ENCODE data around the gene USH2A.

USH2A gene, protein sequence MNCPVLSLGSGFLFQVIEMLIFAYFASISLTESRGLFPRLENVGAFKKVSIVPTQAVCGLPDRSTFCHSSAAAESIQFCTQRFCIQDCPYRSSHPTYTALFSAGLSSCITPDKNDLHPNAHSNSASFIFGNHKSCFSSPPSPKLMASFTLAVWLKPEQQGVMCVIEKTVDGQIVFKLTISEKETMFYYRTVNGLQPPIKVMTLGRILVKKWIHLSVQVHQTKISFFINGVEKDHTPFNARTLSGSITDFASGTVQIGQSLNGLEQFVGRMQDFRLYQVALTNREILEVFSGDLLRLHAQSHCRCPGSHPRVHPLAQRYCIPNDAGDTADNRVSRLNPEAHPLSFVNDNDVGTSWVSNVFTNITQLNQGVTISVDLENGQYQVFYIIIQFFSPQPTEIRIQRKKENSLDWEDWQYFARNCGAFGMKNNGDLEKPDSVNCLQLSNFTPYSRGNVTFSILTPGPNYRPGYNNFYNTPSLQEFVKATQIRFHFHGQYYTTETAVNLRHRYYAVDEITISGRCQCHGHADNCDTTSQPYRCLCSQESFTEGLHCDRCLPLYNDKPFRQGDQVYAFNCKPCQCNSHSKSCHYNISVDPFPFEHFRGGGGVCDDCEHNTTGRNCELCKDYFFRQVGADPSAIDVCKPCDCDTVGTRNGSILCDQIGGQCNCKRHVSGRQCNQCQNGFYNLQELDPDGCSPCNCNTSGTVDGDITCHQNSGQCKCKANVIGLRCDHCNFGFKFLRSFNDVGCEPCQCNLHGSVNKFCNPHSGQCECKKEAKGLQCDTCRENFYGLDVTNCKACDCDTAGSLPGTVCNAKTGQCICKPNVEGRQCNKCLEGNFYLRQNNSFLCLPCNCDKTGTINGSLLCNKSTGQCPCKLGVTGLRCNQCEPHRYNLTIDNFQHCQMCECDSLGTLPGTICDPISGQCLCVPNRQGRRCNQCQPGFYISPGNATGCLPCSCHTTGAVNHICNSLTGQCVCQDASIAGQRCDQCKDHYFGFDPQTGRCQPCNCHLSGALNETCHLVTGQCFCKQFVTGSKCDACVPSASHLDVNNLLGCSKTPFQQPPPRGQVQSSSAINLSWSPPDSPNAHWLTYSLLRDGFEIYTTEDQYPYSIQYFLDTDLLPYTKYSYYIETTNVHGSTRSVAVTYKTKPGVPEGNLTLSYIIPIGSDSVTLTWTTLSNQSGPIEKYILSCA (N-terminal part only)

DNA sequence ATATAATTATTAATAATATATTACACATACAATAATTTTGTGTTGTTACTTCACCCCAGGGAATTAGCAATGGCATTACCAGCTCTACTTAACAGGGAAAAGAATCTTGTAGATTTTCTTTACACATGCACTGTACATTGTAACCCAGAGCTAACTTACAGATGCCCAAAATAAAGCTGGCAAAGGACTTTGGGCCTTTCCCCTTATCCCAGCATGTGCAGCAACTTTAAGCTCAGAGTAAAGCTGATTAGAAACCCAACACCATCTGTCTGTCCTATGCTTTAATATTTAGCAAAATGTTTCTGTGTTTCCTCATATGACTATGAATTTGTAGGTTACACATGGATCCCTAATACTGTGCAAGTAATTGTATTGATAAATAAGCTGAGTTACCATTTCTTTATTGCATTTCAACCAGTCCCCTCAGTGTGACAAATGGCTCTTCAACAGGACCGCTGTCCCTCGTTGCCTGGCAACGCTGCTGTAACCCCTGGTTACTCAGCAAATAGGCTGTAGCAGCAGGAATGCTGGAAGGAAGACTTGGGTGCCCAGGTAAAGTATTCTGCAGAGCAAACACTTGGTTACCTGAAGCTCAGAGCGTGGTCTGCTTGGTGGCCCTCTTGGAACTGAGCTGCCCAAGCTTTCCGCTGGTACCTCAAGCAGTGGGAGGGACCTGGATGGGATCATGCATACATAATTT is at the start of gene USH2A:
USH2A (minus strand) TSS at position 628 of the 700 bp plus-strand sequence. CDS start 1,112 bp downstream, outside the sequence.
- DNase-seq (ENCODE audit: low read depth): no peak

DNA sequence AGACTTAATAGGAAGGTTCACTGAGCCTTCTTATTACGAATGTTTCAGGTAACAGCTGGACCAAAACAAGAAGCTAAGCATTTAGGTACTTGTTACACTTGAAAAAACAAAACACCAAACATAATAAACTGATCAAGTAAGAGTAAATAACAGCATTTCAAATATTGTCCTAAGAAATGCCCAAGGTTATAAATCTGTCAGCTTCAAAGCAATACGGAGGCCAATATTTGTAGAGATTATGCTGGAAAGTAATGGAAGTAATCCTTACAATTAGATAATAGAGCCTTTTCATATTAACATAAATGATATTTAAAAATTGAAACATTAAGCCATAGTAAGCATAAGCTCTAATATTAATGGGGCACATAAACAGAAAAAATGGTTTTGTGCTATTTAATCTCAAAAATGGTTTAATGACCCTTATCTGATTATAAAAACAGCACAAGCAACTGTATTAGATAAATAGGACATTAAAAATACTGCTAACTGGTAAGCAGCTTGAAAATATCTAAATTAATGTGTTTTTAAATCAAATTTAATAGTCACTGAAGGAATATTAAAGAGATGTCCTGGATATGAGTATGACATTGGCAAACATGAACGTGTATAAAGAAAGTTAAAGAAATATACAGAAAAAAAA is 43.0 kb upstream of the USH2A start:
- no peak for DNase-seq (ENCODE audit: low read depth)

DNA sequence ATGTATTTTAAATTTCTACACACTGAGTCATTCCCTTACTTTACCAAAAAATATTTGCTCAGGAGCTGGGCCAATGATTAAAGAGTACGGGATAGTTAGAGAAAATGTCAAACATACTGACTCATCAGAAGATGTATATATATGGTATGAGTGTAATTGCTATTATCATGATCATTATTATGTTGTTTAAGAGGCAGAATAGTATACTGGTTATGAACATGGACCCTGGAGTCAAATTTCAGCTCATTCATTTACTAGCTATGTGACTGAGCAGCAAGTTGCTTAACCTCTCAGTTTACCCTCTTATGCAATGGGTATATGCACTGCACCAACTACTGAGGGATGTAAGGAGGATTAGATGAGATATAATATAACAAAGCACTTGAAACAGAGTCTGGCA is 41.2 kb upstream of the USH2A start:
- DNase-seq (ENCODE audit: low read depth): no peak

DNA sequence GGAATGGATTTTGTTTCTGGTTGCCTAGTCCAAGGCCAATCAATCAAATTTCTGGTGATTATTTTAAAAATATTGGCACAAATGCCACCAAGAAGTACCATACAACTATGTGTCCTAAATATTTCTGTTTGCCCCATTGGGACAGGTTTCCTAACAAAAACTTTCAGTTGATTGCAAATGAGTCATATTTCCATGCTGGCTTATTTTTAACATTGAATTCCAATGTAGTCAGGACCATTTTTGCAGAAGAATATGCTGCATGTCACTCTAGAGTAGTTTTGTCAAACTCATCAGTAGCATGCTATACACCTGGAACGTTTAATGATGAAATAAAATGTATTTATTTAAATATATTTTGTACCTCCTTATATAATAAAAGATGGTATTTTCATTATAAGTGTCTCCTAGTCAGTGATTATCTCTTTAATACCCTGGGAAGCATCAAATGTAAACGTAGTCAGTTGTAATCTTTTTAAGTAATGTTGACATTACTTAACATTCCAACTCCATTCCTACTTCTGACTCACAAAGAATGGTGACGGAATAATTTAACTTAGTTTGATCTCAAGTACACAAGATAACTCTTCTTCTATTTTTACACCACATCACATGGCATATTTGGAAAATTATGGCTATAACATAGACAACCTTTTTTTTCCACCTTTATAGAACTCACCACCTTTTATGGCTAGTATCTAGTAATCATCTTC is 39.0 kb upstream of the USH2A start:
- no peak for DNase-seq (ENCODE audit: low read depth)

DNA sequence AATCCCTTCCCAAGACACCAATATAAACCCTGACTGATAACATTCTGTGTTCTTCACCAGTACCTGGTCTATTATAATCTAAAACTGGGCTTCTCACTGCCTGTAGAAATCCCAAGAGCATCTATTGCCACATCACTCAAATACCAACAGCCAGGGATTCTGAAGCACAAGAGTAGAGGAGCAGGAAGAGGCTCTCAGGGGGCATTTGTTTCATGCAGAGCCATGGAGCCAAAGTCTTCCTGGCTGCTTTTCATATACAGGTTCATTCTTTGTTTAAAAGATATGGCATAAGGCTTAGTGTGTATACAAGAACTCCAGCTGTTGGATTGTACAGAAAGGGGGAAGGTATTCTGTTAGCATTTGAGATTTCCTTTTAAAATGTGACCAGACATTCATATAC is 38.2 kb upstream of the USH2A start:
- no peak for DNase-seq (ENCODE audit: low read depth)

DNA sequence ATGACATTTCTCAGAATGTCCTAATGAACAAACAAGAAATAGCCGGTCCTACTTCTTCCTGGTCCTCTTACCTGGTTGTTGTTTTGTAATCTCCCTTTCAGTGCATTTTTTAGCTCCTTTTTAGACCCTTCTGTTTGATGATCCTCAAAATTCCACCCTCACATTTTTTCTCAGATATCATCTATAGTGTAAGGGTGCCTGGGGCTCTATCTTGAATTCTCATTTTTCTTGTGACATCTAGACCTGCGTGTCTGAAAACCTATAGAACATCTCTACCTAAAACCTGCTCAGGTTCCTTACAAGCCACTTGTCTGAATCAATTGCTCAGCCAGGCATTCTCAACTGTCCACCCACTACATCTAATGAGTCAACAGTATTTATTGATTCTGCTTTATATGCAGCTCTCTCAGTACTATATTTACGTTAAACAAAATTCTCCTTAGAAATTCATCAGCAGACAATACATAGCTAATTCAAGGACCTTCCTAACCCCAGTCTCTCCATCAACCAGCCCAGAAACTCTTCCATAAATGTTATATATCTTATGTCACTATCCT is 36.5 kb upstream of the USH2A start:
- no peak for DNase-seq (ENCODE audit: low read depth)

DNA sequence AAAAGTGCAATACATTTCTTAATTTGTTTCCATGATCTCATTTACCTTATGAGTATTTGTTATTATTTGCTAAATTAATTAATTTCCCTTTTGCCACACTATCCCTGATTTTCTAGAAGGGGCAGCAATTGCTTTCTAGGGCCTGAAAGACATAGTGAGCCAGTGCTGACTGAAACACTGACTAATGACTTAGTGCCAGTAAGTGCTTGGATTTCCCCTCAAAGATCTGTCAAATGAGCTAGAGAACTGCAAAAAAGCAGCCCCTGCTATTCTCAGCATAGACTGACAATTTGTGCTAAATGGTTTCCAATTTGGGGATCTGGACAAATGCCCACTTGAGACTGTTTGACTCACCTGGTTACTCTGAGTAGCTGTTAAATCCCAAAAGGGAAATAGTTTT is 35.6 kb upstream of the USH2A start:
- no peak for DNase-seq (ENCODE audit: low read depth)

DNA sequence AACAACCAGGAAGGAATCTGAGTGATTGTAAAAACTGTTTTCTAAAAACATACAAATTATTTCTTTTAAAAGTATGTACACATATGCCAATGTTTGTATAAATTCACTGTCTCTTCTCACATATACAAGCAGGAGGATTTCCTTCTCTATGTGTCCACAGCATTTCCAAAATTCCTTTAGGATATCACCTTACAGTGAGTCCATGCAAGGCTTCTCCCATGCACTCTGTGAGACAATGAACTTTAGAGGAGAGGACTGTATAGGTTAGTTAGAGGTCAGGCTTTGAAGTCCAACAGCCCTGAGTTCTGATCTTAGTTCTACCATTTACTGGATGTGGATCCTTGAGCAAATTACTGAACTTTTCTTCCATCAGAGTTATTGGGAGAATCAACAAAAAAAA is 34.1 kb upstream of the USH2A start:
- no peak for DNase-seq (ENCODE audit: low read depth)

DNA sequence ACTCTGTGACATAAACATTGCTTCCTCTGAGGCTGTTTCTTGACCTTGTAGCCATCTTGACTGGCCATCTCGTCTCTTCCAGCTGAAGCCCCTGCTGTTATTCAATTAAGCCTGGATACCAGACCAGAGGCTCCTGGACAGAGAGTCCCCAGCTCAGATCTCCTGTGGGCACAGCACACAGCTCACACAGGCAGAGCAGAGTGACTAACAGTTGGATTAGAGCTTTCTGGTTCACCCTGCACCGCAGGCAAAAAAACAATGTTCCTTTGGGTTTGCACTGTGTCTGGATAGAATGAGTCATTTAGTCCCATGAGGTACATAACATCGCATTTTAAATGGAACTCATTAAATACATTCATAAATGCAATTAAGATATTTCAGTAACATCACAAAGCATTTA is 33.4 kb upstream of the USH2A start:
- DNase-seq (ENCODE audit: low read depth): no peak

DNA sequence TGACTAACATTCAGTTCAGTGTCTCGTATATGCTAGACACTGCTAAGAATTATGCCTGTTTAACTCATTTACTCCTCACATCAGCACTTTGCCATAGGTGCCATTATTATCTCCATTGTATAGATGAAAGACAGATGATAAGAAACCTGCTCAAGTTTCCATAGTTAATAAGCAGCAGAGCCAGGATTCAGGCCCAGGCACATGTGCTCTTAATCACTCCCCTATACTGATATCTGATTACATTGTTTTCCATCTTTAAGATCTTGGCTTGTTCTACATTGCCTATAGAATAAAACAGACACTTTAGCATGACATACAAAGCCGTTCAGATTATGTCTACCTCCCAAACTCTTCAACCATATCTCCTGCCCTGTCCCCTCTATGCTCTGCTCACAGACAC is 30.5 kb upstream of the USH2A start:
- DNase-seq (ENCODE audit: low read depth): no peak

DNA sequence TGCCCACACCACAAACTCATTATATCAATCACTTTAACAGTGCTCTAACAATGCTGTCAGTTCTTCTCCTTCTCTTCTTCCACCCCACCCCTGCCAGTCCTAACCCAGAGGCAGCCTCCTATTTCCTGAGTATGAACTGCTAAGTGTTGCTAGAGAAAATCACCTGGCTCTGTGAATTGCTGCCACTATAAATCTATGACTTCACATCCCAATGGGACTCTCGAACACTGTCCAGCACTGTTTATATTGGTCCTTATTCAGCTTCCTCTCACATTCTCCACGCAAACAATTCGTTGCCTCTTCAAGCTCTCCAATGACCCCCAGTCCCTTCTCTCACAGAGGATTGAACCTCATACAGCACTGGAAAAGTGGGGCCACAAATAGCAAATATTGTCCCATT is 27.0 kb upstream of the USH2A start:
- no peak for DNase-seq (ENCODE audit: low read depth)

DNA sequence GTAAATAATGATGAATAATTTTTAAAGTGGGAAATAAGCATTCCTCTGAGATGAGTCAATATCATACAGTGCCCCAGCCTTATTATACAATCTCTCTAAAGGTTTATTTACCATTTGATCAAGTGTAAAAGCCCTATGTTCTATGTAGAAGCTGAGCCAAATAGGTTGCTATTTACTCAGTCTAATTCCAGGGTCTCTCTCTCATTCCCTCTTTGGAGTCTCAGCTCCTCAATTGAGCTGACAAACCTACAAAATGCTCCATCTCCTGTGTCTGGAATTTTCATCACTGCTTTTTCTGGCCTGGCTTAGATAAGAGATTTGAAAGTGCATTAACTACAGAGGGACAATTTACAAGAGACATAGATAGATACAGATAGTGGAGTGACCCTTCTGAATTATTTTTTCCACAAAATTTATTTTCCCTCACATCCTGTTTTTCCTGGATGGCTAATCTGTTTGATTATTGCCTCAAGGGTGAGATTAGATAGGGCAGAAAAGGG is 24.8 kb upstream of the USH2A start:
- no peak for DNase-seq (ENCODE audit: low read depth)

DNA sequence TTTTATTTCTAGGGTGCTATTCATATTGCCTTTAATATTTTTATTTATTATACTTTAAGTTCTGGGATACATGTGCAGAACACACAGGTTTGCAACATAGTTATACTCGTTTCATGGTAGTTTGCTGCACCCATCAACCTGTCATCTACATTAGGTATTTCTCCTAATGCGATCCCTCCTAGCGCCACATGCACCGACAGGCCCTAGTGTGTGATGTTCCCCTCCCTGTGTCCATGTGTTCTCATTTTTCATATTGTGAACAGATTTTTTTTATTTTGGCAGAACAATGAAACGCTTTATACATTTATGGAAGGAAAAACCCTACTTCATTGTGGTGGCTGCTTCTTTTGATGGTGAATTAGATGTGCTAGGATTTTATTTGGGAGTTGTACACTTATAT is 14.4 kb upstream of the USH2A start:
- no peak for DNase-seq (ENCODE audit: low read depth)

DNA sequence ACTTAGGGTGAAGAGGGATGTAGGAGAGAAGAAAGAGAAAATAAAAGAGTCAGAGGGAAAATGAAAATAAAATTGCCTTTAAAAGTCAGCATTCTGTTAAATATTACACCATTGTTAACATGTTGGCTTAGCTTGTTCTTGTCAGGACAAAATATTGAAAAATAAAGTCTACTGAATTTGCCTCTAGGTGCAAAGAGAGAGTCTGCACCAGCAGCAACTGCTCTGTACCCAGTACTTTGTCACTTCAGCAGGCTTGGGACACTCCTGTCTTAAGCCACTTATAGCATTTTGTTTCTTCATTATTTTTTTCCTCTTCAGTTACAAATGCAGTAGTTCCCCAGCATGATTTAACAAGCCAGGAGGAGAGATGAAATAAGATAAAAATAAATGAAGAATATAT is 11.0 kb upstream of the USH2A start:
- no peak for DNase-seq (ENCODE audit: low read depth)

DNA sequence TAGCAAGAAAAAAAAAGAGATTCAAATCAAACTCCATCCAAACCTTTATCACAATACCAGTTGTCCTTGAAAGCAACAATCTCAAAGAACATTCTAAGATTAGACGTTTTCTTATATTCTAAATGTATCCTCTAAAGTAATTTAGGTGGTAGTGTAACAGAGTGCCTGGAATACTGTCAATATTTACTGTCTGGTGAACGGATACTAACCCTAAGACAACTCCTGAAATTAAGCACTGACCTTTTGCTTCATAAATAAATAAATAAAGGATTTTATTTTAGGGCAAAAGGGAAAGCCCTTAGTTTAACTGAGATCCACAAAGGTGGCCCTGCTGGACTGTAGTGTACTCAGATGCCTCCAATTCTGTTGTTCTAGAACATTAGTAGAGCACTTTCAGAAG is 9.9 kb upstream of the USH2A start:
- DNase-seq (ENCODE audit: low read depth): no peak

DNA sequence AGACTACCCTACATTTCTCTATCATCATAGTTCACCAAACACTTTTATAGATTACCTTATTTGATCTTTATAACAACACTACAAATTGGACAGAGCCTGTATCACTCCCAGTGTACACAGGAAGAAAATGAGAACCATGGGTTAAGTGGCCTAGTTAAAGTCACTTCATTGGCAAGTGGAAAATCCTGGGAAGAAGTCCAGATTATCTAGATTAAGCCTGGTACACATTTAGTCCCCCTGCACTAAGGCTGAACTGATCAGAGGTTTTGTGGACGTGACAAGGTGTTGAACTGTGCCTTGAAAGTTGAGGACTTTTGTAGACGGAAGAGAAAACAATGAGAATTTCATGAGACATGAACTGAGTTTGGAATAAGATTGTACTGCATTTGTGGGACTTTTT is 7.5 kb upstream of the USH2A start:
- no peak for DNase-seq (ENCODE audit: low read depth)

DNA sequence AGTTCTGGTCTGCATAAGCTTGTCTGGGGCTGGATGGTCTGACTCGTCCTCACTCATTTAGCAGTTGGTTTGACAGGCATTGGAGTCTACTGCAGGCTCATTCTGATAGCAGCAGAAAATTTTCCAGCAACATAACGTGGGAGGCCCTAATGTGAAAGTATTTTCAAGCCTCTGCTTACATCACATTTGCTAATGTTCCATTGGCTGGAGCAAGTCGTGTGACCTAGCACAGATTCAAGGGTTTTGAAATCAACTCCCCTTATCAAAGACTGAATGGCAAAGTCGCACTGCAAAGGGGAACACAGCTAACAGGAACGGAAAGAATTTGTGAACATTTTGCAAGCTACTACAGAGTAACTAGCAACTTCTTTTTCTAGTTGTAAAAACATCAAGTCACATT is 2.3 kb upstream of the USH2A start:
- DNase-seq (ENCODE audit: low read depth): no peak

DNA sequence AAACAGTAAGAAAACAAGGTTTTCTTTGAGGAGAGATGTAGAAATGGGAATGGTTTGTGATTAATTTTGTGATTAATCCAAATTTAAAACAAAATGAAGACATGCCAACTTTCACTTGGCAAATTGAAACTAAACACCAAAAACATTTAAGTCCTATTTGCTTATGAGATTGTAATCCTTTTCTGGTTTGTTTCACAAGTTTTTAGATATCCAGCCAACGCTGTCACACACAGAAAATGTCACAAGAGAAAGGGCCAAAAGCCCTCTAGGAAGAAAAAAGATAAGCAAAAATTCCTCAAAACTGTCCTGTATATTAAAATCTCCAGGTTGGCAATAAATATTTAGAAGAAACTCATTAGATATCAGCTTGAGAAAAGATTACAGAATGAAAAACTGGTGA is 2.5 kb downstream of the USH2A start:
- DNase-seq (ENCODE audit: low read depth): no peak

DNA sequence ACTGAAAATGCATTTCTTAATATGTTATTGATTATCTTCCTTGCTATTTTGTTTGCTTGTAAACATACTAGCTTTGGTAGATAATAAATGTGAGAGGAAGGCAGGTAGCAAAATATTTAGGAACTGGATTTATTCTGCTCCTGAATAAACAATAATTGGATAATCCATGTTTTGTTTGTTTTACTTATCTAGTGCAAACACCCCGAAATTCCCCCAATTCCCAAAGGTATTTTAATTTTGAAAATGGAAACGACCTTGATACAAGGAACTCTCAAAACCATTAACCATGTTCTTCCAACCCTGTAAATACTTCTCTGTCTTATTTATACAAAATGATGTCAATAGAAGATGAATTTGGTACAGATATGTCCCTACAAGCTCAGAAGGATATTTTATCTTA is 3.0 kb downstream of the USH2A start:
- DNase-seq (ENCODE audit: low read depth): no peak

DNA sequence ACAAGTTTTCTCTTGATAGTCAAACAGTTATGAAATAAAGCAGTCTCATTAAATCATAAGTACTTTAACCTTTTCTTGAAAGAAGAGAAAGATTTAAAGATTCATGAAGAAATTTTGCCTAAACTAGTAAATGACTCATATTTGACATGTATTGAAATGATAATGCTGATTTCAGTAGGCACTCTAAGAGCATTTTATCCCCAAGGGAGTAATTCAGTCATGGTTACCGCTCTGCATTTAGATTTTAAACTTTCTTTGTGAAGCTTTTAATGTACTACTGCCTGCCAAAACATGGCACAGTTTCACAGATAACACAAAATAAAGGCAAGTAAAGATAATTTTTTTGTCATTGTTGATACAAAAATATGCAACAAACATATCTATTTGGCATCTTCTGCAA is 6.8 kb downstream of the USH2A start:
- no peak for DNase-seq (ENCODE audit: low read depth)
